ENCODE results near the gene DNASE1L3. TPM values are rescaled to one million over a fixed set of nuclear protein-coding genes. Genes with fewer than 3 reads are reported as not detected.

Gene DNASE1L3, protein sequence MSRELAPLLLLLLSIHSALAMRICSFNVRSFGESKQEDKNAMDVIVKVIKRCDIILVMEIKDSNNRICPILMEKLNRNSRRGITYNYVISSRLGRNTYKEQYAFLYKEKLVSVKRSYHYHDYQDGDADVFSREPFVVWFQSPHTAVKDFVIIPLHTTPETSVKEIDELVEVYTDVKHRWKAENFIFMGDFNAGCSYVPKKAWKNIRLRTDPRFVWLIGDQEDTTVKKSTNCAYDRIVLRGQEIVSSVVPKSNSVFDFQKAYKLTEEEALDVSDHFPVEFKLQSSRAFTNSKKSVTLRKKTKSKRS
- not detected in 2 replicates for total RNA-seq (2014; rRNA removed; shearing (Covaris generic))

DNA sequence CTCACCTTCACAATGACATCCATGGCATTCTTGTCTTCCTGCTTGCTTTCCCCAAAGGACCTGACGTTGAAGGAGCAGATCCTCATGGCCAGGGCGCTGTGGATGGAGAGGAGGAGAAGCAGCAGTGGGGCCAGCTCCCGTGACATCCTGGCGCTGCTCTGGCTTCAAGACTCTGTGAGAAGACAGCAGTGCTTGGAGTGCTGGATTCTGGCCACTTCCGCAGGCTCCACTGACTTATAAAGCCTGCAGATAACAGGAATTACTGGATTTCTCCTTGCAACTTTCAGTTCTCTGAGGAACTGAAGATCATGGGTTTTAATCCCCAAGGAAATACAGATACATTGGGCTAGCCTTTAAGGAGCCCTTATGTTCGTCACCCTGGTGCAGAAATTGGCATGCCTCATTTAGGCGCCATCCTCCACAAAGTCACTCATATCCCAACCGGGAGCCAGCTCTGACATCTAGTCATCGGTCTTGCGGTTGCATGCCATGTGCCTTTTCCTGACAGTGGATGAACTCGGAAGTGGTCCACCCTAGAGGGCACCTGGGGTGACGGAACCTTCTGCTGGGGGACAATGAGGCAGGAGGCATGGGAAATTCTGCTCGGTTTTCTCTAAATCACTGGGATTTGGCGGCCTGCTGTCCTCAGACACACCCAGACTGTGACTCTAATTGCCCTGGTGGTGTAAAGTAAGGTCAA is at the start of gene DNASE1L3:
Gene DNASE1L3, minus strand, starts transcription at position 212 of the 700 bp plus-strand sequence. Its CDS starts 66 bp downstream, at position 146.

DNA sequence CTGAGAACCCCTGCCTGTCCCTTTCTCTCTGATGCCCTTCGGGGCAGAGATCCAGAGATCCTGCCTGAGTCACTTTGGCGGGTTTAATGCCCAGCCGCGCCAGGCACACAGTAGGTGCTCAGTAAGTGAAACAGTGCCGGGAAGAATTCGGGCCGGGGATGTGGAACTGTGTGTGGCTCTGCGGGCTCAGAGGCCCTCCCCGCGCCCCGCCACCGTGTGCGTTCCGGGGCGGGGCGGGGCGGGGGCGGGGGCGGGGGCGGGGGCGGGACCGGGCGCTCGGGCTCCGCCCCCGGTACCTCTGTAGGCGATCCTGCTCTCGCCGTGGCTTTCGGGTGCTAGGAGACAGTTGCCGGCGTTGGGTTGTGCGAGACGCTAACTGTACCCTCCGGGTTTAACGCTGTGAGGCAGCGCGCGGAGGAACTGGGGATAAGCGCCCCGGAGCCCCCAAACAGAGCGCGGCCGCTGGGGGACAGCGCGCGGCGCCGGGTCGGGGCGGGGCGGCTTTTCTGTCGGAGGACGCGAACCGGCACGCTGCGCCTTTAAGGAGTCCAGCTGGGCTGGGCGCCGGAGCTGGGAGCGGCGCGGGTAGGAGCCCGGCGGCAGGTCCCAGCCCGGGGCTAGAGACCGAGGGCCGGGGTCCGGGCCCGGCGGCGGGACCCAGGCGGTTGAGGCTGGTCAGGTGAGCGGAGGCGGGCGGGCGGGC is 26.6 kb upstream of the DNASE1L3 start, which contains the start of gene ABHD6:
Gene ABHD6, plus strand, starts transcription at position 555 of the 703 bp plus-strand sequence. CDS start 18,795 bp downstream, outside the sequence.

Other genes with a start within 250 kb of the DNASE1L3 start
- 216 and 243 TPM in 2 replicates for gene FLNB, start 202.6 kb downstream of the DNASE1L3 start, total RNA-seq (2014; rRNA removed; shearing (Covaris generic))
- 10.4 and 11.2 TPM in 2 replicates for gene ABHD6, start 26.8 kb upstream of the DNASE1L3 start, total RNA-seq (2014; rRNA removed; shearing (Covaris generic))
- 16.3 and 19.6 TPM in 2 replicates for gene RPP14, start 95.3 kb upstream of the DNASE1L3 start, total RNA-seq (2014; rRNA removed; shearing (Covaris generic))
- gene HTD2, start 95.5 kb upstream of the DNASE1L3 start, total RNA-seq (2014; rRNA removed; shearing (Covaris generic)), result 2.8 and 3.3 TPM in 2 replicates
- 28.2 and 31.5 TPM in 2 replicates for gene PXK, start 121.9 kb upstream of the DNASE1L3 start, total RNA-seq (2014; rRNA removed; shearing (Covaris generic))
- gene PDHB, start 222.9 kb upstream of the DNASE1L3 start, total RNA-seq (2014; rRNA removed; shearing (Covaris generic)), result 309 and 330 TPM in 2 replicates

All from A375 (cell line).